ENCODE measurements around the gene ZNF746.

DNA sequence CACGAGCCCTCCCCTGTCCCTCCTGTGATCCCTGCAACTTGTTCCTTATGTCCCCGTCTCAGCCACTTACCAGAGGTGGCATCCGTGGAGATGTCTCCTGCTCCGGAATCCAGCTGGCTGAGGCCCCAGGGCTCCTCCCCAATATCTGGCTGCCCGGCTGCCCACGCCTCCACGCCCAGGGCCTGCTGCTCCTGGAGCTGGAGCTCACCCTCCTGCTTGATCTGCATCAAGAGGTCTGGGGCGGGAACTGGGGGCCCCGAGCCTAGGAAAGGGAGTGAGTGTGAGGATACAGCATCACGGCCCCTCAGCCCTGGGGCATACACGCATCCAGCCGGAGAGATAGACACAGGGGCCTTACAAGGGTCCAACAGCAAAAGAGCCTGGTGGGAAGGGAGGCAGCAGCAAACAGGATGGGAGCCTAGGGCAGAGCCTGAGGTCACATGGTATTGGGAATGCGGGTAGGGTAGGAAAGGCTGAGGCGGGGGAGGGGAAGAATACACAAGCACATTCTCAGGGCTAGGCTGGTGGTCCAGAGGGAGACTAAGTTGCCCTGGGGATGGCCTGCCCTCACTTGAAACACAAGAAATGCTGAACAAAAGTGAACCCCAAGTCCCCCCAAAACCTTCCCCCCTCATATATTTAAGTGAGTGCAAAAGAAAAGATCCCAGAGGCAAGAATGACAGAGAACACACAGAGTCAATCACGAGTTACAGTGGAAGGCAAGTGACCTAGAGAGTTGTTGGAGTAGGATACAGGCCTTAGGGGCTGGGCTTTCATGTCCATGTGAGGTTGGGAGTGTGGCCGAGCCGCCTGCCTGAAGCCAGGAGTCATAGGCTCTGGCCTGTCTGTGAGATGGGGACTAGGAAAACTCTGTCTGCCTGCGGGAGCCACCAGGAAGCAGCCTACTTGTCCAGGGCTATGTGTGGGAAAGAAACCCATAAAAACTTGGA lies 19.8 kb downstream of the ZNF746 start:
- TF ChIP-seq CTCF (conservative IDR thresholded peaks at IDR 0.05; ENCODE audit: low read length) (no peak), EZH2phosphoT487 (IDR thresholded peaks at IDR 0.05; ENCODE audit: borderline replicate concordance) (no peak)

Measured in Loucy (cell line).